ENCODE results near the gene JADE2. TPM values are rescaled to one million over a fixed set of nuclear protein-coding genes. Genes with fewer than 3 reads are reported as not detected.

JADE2 gene
- total RNA-seq, 1 donor from 2014 or later: 3.7 TPM

GRCh38 chr5:134570365-134570758 is 44.9 kb downstream of the JADE2 start:
- DNase-seq: no peak

DNA sequence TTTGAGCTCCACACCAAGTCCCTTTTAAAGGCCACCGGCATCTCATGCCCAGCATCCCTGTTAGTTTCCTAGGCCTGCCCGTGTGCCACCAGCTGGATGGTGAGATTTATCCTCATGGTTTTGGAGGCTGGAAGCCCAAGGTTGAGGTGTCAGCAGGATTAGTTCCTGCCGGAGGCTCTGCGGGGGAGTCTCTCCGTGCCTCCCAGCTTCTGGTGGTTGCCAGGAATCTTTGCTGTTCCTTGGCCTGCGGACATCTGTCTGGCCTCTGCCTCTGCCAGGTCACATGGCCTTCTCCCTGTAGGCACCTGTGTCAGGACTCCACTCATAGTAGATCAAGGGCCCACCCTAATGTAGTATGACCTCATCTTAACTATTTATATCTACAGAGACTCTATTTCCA is 45.4 kb downstream of the JADE2 start:
- no peak for DNase-seq

- no peak for DNase-seq
Observed at GRCh38 chr5:134571693-134572405, 46.4 kb downstream of the JADE2 start.

DNA sequence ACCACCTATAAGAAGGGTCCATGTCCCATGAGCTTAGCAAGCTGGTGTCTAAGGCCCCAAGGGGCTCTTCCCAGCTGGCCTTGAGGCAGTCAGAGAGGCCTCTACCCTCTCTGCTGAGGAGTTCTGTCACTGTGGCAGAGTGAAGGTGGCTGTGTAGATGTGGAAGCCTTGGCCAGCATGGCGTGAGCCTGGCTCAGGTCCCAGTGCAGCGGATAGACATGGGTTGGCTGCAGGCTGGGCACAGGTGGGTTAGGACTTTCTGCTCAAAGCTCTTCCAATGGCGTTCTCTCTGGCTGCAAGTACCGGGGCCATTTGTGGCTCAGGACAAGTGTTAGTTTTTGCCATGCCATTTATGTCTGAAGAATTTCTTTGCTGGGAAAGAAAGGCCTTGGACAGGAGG is 47.3 kb downstream of the JADE2 start:
- no peak for DNase-seq

DNA sequence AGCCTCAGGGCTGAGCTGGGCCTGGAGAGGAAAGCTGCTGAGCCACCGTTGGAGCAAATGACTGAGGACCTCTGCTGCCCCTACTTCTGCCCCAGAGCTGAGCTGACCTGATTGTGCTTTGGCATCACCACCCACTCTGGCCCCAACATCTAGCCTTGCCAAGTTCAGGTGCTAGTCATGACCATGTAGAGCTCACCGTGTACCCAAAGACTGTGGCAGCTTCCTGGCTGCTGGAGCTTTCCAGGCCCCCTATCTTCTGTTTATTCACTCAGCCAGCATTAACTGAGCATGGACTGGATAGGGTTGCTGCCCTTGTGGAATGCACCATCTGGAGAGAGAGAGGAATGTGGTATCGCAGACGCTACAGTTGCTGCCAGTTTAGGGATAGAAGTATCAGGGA is 49.1 kb downstream of the JADE2 start:
- no peak for DNase-seq

GRCh38 chr5:134575316-134575715 is 49.8 kb downstream of the JADE2 start:
- no peak for DNase-seq

DNA sequence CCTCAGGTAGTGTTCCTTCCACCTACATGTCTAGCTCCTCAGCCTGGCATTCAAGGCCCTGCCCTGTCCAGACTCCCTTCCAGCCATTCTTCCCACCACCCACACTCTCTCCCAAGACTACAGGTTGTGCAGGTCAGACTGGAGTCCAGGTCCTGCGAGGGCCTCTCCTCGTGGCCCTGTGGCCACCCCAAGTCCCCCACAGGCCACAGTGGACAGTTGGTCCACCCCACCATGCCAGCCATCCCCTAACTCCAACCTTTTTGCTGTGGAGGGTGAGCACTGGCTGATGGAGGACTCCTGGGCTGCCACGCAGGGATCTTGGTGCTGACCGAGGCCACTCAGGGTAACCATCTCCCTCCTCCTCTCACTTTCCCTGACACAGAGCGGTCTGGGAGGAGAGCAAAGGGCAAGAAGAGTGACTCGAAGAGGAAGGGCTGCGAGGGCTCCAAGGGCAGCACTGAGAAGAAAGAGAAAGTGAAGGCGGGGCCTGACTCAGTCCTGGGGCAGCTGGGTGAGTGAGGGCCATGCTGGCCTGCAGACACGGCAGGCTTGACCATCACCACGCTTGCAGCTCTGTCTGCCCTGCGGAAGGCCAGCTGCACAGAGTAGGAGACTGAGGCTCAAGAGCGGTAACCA is 51.0 kb downstream of the JADE2 start:
- no peak for DNase-seq

DNA sequence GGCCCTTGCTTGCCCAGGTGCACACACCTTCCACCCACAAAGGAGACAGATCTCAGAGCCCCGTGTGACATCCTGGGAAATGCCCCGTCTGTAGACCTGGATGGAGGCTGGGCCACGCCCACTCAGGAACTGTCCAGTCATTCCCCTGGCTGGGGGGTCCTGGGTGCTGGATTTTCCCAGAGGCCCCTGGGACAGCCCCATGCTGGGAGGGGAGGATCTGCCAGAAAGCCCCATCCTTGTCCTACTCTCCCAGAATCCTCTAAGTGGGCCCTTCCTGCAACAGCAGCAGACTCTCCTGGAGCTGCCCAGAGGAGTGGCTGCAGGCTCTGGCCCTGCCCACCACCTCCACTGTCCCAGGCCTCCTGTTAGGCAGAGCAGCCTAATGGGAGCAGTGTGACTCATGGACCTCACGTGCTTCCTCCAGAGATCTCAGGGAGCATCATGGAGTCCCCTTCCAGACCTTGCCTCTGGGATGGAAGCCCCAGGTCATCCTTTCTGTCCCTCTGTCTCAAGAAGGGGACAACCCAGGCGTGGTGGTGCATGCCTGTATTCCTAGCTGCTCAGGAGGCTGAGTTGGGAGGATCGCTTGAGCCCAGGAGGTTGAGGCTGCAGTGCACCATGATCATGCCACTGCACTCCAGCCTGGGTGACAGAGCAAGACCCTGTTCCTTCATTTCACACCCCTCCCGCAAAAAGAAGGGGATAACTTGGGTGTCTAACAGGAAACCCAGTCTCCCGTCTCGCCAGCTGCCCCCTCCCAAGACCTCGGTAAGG is 51.7 kb downstream of the JADE2 start:
- no peak for DNase-seq

DNA sequence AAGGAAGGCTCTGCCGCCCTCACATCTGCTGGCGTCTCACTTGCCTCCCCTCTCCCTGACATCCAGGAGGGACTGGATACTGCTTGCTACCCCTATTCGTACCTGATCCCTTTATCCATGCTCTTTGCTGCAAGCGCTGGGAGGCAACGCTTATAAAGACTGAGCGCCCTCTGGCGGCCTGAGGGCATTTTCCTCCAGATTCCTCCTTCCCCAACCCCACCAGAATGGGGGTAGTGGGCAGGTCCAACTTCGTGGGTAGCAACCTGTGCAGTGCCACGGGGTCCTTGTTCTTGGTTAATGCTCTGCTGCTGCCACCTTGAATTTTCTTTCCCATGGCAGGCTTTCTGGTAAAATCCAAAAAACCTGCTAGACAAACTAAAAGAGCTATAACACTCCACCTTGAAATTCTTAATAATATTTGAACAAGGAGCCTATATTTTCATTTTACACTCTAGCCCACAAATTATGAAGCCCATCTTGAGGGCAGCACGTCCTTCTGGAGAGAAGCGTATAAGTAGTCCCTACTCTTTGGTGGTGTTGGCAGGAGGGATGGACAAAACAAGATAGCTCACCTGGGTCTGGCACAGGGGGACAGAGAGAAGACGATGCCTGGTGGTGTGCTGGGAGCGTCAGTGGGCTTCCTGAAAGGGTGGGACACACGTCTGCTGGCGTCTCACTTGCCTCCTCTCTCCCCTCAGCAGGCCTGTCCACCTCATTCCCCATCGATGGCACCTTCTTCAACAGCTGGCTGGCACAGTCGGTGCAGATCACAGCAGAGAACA is 52.5 kb downstream of the JADE2 start:
- DNase-seq: peak; percentile 25

GRCh38 chr5:134578578-134579283 is 53.3 kb downstream of the JADE2 start:
- no peak for DNase-seq

- no peak for DNase-seq
Observed at GRCh38 chr5:134579284-134579771, 53.9 kb downstream of the JADE2 start.

- no peak for DNase-seq
Observed at GRCh38 chr5:134580001-134580460, 54.6 kb downstream of the JADE2 start.

DNA sequence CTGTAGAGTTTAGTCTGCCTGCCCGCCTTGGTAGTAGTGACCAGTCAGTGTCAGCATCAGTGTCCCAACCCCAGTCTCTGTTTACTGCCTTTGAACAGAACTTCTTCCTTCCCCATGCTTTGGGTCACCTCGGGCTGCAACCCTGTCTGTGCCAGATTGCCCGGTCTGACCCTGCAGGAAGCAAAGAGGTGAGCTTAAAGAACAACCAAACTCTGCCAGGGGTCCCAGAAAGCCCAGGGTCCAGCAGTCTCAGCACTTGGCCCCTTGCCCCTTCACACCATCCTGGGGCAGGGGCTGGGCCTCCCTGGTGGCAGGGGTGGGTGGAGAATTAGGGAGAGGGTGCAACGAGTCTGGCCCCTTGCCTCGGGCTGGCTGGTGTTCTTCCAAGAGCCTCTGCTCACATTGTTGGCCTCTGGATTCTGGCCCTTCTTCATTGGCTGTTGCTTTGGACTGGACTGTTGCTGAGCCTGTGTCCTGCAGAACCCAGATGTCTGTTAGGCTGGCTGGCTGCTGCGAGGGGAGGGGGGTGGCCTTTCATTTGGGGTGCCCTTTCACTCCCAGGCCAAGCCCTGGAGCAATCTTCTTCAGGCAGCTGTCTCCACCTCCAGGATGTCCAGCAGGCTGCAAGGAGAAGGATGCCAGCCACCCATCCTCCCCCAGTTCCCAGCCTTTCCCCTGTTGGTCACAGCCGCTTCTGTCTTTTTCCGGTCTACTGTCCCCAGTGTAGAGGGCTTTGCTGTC is 55.9 kb downstream of the JADE2 start:
- no peak for DNase-seq

GRCh38 chr5:134582281-134582680 is 56.8 kb downstream of the JADE2 start:
- DNase-seq: no peak

DNA sequence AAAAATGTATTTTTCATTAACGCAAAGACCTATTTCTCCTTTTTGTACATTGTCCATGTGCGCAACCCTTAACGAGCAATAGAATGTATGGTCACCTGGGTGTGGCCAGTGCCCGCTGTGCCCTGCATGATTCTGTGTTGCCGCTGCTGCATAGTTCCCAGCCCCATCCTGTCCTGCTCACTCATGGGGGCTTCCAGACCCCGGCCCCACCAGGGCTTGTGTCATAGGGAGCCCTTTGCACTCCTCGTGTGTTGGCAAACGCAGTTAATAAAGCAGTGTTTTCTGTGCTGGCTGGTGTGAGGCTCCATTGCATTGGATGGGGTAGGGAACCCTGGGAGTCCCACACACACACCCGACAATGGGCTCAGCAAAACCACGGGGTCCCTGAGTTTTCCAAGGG is 57.5 kb downstream of the JADE2 start:
- DNase-seq: no peak

GRCh38 chr5:134583766-134584165 is 58.3 kb downstream of the JADE2 start:
- no peak for DNase-seq

DNA sequence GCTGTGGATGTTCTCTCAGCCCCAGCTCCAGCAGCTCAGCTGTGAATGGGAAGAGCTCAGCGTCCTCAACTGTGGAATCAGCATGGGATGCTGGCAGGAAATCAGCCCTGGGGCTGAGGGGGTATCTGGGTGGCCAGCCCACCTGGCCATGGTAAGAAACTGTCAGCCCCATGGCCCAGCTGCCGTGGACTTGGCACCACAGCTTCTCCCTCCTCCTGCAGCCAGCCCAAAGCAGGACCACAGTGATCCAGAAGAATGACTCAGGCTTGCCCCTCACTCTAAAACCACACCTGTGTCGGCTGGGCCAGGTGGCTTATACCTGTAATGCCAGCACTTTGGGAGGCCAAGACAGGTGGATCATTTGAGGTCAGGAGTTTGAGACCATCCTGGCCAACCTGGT is 59.2 kb downstream of the JADE2 start:
- no peak for DNase-seq

DNA sequence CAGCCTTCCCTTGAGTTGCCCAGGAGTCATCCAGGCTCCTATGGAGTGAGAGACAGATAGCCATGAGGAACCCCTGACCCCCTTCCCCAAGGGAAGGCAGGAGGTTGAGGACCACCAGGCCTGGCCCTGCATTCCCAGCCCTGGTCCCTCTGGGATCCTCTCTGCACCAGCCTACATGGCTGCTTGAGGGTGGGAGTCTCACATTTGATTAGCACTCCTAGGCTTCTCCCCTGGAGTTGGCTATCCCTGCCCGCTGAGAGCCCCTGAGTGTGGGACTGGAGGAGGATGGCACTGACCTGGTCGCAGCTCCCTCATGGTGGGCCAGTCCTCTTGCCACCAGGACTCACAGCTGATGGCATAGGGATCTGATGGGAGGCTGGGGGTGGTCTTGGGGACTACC is 60.5 kb downstream of the JADE2 start:
- DNase-seq: no peak

- DNase-seq: peak; percentile 34
Observed at GRCh38 chr5:134586866-134587524, 61.5 kb downstream of the JADE2 start.

- no peak for DNase-seq
Observed at GRCh38 chr5:134590992-134591659, 65.7 kb downstream of the JADE2 start.

Data from occipital lobe (tissue), 2 donors.